OCI-LY3 (cell line): ENCODE results near the gene RHBDF2.

Experiments
- CTCF ChIP-seq: fragments of 200-600, 300-600 bp; sonication (generic); IDR thresholded peaks from 2 replicates; pipeline ENCODE4 v1.5.1; 2014; ENCODE audit warnings: antibody characterized with exemption, low read length, low read depth
- EZH2phosphoT487 ChIP-seq: fragments of 200-600 bp; shearing (Covaris generic); IDR thresholded peaks from 2 replicates; pipeline ENCODE4 v1.6.1; 2018; ENCODE audit warnings: antibody characterized with exemption, mixed run types, low read depth

DNA sequence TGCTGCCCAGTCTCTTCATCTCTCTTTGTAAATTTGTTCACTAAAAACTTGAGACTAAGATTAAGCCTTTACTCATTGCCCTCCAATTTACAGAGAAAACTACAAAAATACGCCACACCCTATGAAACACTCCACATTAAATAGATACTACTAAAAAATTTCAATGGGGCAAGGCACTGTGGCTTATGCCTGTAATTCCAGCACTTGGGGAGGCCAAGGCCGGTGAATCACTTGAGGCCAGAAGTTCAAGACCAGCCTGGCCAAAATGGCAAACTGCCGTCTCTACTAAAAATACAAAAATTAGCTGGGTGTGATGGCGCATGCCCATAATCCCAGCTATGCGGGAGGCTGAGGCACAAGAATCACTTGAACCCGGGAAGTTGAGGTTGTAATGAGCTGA lies 52.1 kb downstream of the RHBDF2 start:
- TF ChIP-seq CTCF (no peak), EZH2phosphoT487 (no peak)
